Kidney (tissue), 14 donors: Measurements from ENCODE around the gene ABLIM1. TPM values are rescaled to one million over a fixed set of nuclear protein-coding genes. Genes with fewer than 3 reads are reported as not detected.

Experiments used
- DNase-seq, 5 donors: peaks; one replicate each; pipeline ENCODE4 v3.0.0-alpha.2; 2013 to 2020
- FAIRE-seq: peaks from 2 replicates; lab custom pipeline; 2012; peaks lifted over from hg19 to GRCh38; lab: Jason Lieb, UNC
- H3K27ac ChIP-seq, 2 donors: one replicate each; pipeline ENCODE4 v1.7.0; 2013; ENCODE audit warnings: low read depth in 2 of 2, low read length in 2 of 2, inconsistent platforms in 1 of 2
- H3K27me3 ChIP-seq: one replicate; pipeline ENCODE4 v1.7.1; 2013; ENCODE audit warnings: low read length, inconsistent platforms; ENCODE audit not compliant: control insufficient read depth, insufficient read depth
- H3K36me3 ChIP-seq, 3 donors: one replicate each; pipeline versions ENCODE4 v1.7.0 to v1.7.1; 2013; ENCODE audit warnings: low read length in 3 of 3, control low read depth in 1 of 3, inconsistent platforms in 1 of 3; ENCODE audit not compliant: insufficient read depth in 3 of 3, control insufficient read depth in 2 of 3
- H3K4me1 ChIP-seq, 3 donors: one replicate each; pipeline versions ENCODE4 v1.7.0 to v1.7.1; 2013; ENCODE audit warnings: low read length in 3 of 3, inconsistent platforms in 1 of 3, low read depth in 1 of 3; ENCODE audit not compliant: control insufficient read depth in 2 of 3, insufficient read depth in 2 of 3
- H3K4me3 ChIP-seq, 3 donors: one replicate each; pipeline versions ENCODE4 v1.7.0 to v1.8.1; 2013; ENCODE audit warnings: low read length in 3 of 3, control low read depth in 1 of 3, inconsistent platforms in 1 of 3
- H3K9ac ChIP-seq, 3 donors: one replicate each; pipeline versions ENCODE4 v1.7.0 to v1.7.1; 2013; ENCODE audit warnings: low read length in 3 of 3, control low read depth in 1 of 3, inconsistent platforms in 1 of 3
- H3K9me3 ChIP-seq, 3 donors: one replicate each; pipeline versions ENCODE4 v1.7.0 to v1.7.1; 2013; ENCODE audit warnings: low read length in 3 of 3, control low read depth in 1 of 3, inconsistent platforms in 1 of 3; ENCODE audit not compliant: control insufficient read depth in 2 of 3, insufficient read depth in 1 of 3
- intact Hi-C: fragments of 100-400 bp; cut with DNase I; formaldehyde crosslinking; loops from one replicate; pipeline ENCODE4 v1.11.1; 2022
- polyA plus RNA-seq: library from polyadenylated mRNA; stranded (reverse); fragments of 350-450 nt; fragmentation: Illumina TruSeq; extraction: RNeasy Lipid Tissue Mini Kit (QIAGEN cat#74804); gene quantifications from one replicate; pipeline ENCODE4 v1.2.3, GENCODE V29; 2014; ENCODE audit warnings: low read depth, low replicate concordance; ENCODE audit not compliant: insufficient read depth
- total RNA-seq: library from RNA; stranded (reverse); fragmentation: NEBNext Ultra II Directional; extraction: Animal tissue kit (Norgen Biotek cat#: 25700); gene quantifications from one replicate; pipeline ENCODE4 v1.2.1, GENCODE V29; 2021
- TF ChIP-seq, protein P1 (sequence below): IDR thresholded peaks from 3 replicates; pipeline ENCODE4 v1.5.1; 2012; ENCODE audit warnings: mild to moderate bottlenecking, moderate library complexity, borderline replicate concordance; ENCODE audit not compliant: insufficient read depth; ENCODE audit errors: extremely low read depth
- donor health status: control.
- donor health status: control.
- donor health status: control.
- donor health status: control.
- donor health status: control.
- donor health status: DM: yes; HTN: yes; CAD: no.
- donor health status: Normal renal cell carcinoma (clear cell type).

The ABLIM1 gene
- total and polyA plus RNA-seq, 2 donors from 2014 or later: 32.3 to 158 TPM

- Histone ChIP-seq H3K4me1 (peaks cover 5 to 10% (median 5%) of the 10 kb centered on the region in 3 donors), H3K36me3 (no peaks in the 10 kb centered on the region), H3K27me3 (no peaks in the 10 kb centered on the region), H3K9me3 (no peaks in the 10 kb centered on the region), H3K9ac (no peak overlapping the region), H3K27ac (peak overlapping the region; percentile 41 to 65), H3K4me3 (no peak overlapping the region)
- FAIRE-seq (no peak), DNase-seq (peak in 3 of 5 donors; percentile 27 to 71 (median 65))
- intact Hi-C loops: no loop called here
- TF ChIP-seq, protein P1, sequence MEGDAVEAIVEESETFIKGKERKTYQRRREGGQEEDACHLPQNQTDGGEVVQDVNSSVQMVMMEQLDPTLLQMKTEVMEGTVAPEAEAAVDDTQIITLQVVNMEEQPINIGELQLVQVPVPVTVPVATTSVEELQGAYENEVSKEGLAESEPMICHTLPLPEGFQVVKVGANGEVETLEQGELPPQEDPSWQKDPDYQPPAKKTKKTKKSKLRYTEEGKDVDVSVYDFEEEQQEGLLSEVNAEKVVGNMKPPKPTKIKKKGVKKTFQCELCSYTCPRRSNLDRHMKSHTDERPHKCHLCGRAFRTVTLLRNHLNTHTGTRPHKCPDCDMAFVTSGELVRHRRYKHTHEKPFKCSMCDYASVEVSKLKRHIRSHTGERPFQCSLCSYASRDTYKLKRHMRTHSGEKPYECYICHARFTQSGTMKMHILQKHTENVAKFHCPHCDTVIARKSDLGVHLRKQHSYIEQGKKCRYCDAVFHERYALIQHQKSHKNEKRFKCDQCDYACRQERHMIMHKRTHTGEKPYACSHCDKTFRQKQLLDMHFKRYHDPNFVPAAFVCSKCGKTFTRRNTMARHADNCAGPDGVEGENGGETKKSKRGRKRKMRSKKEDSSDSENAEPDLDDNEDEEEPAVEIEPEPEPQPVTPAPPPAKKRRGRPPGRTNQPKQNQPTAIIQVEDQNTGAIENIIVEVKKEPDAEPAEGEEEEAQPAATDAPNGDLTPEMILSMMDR: no peak
Measured at GRCh38 chr10:114471906-114472876, 185.9 kb downstream of the ABLIM1 start.

GRCh38 chr10:114470956-114471905 lies 186.8 kb downstream of the ABLIM1 start:
- Histone ChIP-seq H3K4me3 (no peak overlapping the region), H3K4me1 (peaks cover 5 to 10% (median 5%) of the 10 kb centered on the region in 3 donors), H3K9me3 (no peaks in the 10 kb centered on the region), H3K27ac (no peak overlapping the region), H3K9ac (no peak overlapping the region), H3K36me3 (no peaks in the 10 kb centered on the region), H3K27me3 (no peaks in the 10 kb centered on the region)
- TF ChIP-seq, protein P1: peak; percentile 85
- FAIRE-seq (peak; percentile 92), DNase-seq (peak; percentile 66 to 87 (median 81))
- intact Hi-C loops: no loop called here

- DNase-seq (no peak), FAIRE-seq (no peak)
- no peak overlapping the region for H3K27ac ChIP-seq
- intact Hi-C loops: no loop called here
- H3K4me3 ChIP-seq: no peak overlapping the region
- peaks cover 5 to 7% (median 5%) of the 10 kb centered on the region in 3 donors for H3K4me1 ChIP-seq
- H3K9me3 ChIP-seq: no peaks in the 10 kb centered on the region
- H3K27me3 ChIP-seq: no peaks in the 10 kb centered on the region
- H3K9ac ChIP-seq: no peak overlapping the region
- TF ChIP-seq, protein P1: no peak
- H3K36me3 ChIP-seq: no peaks in the 10 kb centered on the region
Measured at GRCh38 chr10:114470361-114470760, 187.7 kb downstream of the ABLIM1 start.
